Loucy (cell line): ENCODE data around the gene GUCY1A2.

Source experiments
- EZH2phosphoT487 ChIP-seq: fragments of 200-600 bp; IDR thresholded peaks from 2 replicates; pipeline ENCODE4 v1.6.1; 2018; ENCODE audit warnings: antibody characterized with exemption, mild to moderate bottlenecking, moderate library complexity, borderline replicate concordance
- TF ChIP-seq, protein P1 (sequence below): fragments of 200-600 bp; sonication (generic); conservative IDR thresholded peaks from 2 replicates; pipeline ENCODE4 v1.5.1; 2014; ENCODE audit warnings: mild to moderate bottlenecking, antibody characterized with exemption, low read length

DNA sequence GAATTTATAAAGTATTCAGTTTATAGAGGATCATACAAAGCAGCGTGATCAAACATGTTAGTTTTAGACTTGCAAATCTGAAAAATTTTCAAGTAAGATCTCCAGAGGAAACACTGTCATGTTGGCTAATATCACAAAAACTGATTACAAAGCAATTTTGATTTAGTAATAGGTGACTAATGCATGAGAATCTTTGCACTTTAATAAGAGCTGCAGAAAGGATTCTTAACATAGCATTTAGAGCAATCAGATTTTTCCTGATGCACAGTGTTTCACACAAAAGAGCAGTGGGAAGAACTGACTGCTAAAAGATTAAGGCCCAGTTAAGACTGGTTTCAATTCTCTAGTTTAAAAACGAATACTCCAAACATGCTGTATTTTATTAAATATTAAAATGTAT, 321.2 kb downstream of the GUCY1A2 start:
- TF ChIP-seq, protein P1, sequence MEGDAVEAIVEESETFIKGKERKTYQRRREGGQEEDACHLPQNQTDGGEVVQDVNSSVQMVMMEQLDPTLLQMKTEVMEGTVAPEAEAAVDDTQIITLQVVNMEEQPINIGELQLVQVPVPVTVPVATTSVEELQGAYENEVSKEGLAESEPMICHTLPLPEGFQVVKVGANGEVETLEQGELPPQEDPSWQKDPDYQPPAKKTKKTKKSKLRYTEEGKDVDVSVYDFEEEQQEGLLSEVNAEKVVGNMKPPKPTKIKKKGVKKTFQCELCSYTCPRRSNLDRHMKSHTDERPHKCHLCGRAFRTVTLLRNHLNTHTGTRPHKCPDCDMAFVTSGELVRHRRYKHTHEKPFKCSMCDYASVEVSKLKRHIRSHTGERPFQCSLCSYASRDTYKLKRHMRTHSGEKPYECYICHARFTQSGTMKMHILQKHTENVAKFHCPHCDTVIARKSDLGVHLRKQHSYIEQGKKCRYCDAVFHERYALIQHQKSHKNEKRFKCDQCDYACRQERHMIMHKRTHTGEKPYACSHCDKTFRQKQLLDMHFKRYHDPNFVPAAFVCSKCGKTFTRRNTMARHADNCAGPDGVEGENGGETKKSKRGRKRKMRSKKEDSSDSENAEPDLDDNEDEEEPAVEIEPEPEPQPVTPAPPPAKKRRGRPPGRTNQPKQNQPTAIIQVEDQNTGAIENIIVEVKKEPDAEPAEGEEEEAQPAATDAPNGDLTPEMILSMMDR = no peak
- TF ChIP-seq EZH2phosphoT487 = no peak
